Measurements from ENCODE around the gene TLE2.
"Not testable (repeated sequence)": the region's sequence is repeated elsewhere in the genome, so short reads cannot be mapped to it uniquely, and the experiment has no call there.

TLE2 gene

DNA sequence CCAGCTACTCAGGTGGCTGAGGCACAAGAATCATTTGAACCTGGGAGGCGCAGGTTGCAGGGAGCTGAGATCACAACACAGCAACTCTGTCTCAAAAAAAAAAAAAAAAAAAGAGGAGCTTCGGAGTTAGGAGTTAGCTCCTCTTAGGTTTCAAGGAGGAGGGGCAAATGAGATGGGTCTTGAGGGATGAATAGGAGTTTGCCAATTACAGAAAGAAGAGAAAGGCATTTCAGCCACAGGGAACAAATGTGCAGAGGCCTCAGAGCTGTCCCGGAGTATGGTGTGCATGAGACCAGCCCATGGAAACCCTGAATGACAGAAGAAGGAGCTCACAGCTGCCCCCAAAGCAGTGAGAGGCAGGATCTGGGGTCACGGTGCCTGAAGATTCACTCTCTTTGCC lies 24.6 kb downstream of the TLE2 start:
- no peak overlapping the region for H3K9ac ChIP-seq (ENCODE audit: low read depth, low read length)
- no peaks in the 10 kb centered on the region for H3K9me3 ChIP-seq (ENCODE audit: control insufficient read depth, insufficient read depth, low read length)
- H3K36me3 ChIP-seq (ENCODE audit: control insufficient read depth, insufficient read depth, low read length) = no peaks in the 10 kb centered on the region
- H3K4me3 ChIP-seq (ENCODE audit: low read depth, low read length) = no peak overlapping the region
- H3K4me1 ChIP-seq (ENCODE audit: control insufficient read depth, insufficient read depth, low read length) = no peaks in the 10 kb centered on the region
- no peaks in the 10 kb centered on the region for H3K27me3 ChIP-seq (ENCODE audit: control insufficient read depth, insufficient read depth, low read length)

DNA sequence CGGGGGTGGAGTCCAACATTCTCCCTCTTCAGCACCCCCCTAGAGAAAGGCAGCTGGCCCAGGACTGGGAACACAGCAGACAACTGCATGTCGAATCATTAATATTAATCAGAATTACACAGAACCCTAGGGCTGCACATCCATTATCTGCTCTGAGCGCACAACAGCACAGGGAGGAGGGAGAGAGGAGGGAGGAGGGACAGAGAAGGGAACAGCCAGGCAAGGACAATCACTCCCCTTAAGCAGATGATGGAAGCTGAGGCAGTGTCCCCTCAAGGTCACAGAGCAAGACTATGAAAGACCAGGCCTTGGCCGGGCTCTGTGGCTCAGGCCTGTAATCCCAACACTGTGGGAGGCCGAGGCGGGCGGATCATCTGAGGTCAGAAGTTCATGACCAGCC lies 26.0 kb downstream of the TLE2 start:
- Histone ChIP-seq H3K4me3 (ENCODE audit: low read depth, low read length) (no peak overlapping the region), H3K4me1 (ENCODE audit: control insufficient read depth, insufficient read depth, low read length) (no peaks in the 10 kb centered on the region), H3K27me3 (ENCODE audit: control insufficient read depth, insufficient read depth, low read length) (no peaks in the 10 kb centered on the region), H3K9me3 (ENCODE audit: control insufficient read depth, insufficient read depth, low read length) (no peaks in the 10 kb centered on the region), H3K9ac (ENCODE audit: low read depth, low read length) (no peak overlapping the region), H3K36me3 (ENCODE audit: control insufficient read depth, insufficient read depth, low read length) (no peaks in the 10 kb centered on the region)

DNA sequence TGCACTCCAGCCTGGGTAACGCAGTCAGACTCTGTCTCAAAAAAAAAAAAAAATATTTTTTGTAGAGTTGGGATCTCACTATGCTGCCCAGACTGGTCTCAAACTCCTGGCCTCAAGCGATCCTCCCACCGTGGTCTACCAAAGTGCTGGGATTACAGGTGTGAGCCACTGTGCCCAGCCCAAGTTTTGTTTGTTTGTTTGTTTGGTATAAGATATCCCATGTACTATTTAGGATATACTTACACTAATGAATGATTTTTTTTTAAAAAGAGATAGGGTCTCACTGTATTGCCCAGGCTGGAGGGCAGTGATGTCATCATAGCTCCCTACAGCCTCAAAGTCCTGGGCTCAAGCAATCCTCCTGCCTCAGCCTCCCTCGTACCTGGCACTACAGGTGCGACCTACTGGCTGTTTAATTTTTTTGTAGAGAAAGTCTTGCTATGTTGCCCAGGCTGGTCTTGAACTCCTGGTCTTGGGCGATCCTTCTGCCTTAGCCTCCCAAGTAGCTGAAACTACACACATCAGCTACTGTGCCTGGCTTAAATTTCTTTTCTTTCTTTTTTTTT lies 27.8 kb downstream of the TLE2 start:
- no peaks in the 10 kb centered on the region for H3K9me3 ChIP-seq (ENCODE audit: control insufficient read depth, insufficient read depth, low read length)
- no peaks in the 10 kb centered on the region for H3K36me3 ChIP-seq (ENCODE audit: control insufficient read depth, insufficient read depth, low read length)
- H3K4me1 ChIP-seq (ENCODE audit: control insufficient read depth, insufficient read depth, low read length) = no peaks in the 10 kb centered on the region
- no peak overlapping the region for H3K4me3 ChIP-seq (ENCODE audit: low read depth, low read length)
- H3K27me3 ChIP-seq (ENCODE audit: control insufficient read depth, insufficient read depth, low read length) = no peaks in the 10 kb centered on the region
- H3K9ac ChIP-seq (ENCODE audit: low read depth, low read length) = no peak overlapping the region

DNA sequence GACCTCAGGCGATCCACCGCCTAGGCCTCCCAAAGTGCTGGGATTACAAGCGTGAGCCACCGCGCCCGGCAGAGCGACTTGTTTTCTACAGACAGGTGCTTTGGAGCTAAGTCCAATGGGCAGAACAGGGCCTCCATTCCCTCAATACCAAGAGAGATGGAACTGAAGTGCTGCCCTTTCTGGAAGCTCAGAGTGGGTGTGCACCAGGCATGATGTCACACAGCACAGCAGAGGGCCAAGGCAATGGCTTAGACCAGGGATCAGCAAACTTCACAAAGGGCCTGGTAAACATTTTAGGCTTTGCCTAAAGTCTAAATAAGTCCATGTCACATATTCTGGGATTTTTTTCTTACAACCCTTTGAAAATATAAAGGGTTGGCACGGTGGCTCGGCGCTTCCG lies 30.4 kb downstream of the TLE2 start:
- H3K9ac ChIP-seq (ENCODE audit: low read depth, low read length) = no peak overlapping the region
- no peaks in the 10 kb centered on the region for H3K27me3 ChIP-seq (ENCODE audit: control insufficient read depth, insufficient read depth, low read length)
- H3K9me3 ChIP-seq (ENCODE audit: control insufficient read depth, insufficient read depth, low read length) = no peaks in the 10 kb centered on the region
- no peaks in the 10 kb centered on the region for H3K36me3 ChIP-seq (ENCODE audit: control insufficient read depth, insufficient read depth, low read length)
- no peak overlapping the region for H3K4me3 ChIP-seq (ENCODE audit: low read depth, low read length)
- H3K4me1 ChIP-seq (ENCODE audit: control insufficient read depth, insufficient read depth, low read length) = no peaks in the 10 kb centered on the region

DNA sequence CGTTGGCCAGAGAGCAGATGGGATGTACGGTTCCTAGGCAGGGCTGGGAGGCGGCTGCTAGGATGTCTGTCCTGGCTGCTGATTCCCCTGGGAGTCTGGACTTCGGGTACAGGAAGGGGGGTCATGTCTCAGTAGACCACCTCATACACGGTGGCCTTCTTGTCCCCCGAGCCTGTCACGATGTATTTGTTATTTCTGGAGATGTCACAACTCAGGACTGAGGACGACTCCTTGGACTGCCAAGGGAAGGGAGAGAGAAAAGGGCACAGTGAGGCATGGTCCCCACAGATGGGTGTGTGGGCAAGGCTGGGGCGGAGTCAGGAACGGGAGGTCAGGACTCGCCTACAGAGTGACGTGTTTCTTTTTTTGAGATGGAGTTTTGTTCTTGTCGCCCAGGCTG lies 31.4 kb downstream of the TLE2 start:
- Histone ChIP-seq H3K9ac (ENCODE audit: low read depth, low read length) (no peak overlapping the region), H3K27me3 (ENCODE audit: control insufficient read depth, insufficient read depth, low read length) (no peaks in the 10 kb centered on the region), H3K36me3 (ENCODE audit: control insufficient read depth, insufficient read depth, low read length) (no peaks in the 10 kb centered on the region), H3K4me3 (ENCODE audit: low read depth, low read length) (no peak overlapping the region), H3K4me1 (ENCODE audit: control insufficient read depth, insufficient read depth, low read length) (no peaks in the 10 kb centered on the region), H3K9me3 (ENCODE audit: control insufficient read depth, insufficient read depth, low read length) (no peaks in the 10 kb centered on the region)

DNA sequence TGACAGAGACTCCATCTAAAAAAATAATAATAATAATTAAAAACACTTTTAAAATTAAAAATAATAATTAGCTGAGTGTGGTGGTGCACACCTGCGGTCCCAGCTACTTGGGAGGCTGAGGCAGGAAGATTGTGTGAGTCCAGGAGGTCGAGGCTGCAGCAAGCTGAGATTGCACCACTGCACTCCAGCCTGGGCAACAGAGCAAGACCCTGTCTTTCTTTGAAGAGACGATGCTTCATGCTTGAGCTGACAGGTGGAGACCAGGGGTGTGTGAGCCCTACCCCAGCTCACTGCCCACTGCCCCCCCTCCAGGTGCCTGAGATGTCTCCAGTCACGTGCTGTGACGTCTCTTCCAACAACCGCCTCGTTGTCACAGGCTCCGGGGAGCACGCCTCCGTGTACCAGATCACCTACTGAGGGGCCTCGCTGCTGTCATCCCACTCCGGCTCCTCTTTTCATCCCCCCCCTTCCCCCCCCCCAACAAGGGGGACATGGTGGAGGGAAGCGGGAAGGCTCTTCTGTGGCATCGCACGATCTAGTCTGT lies 34.4 kb downstream of the TLE2 start:
- no peak overlapping the region for H3K4me3 ChIP-seq (ENCODE audit: low read depth, low read length)
- H3K27me3 ChIP-seq (ENCODE audit: control insufficient read depth, insufficient read depth, low read length) = no peaks in the 10 kb centered on the region
- H3K4me1 ChIP-seq (ENCODE audit: control insufficient read depth, insufficient read depth, low read length) = no peaks in the 10 kb centered on the region
- no peak overlapping the region for H3K9ac ChIP-seq (ENCODE audit: low read depth, low read length)
- H3K36me3 ChIP-seq (ENCODE audit: control insufficient read depth, insufficient read depth, low read length) = no peaks in the 10 kb centered on the region
- H3K9me3 ChIP-seq (ENCODE audit: control insufficient read depth, insufficient read depth, low read length) = no peaks in the 10 kb centered on the region

DNA sequence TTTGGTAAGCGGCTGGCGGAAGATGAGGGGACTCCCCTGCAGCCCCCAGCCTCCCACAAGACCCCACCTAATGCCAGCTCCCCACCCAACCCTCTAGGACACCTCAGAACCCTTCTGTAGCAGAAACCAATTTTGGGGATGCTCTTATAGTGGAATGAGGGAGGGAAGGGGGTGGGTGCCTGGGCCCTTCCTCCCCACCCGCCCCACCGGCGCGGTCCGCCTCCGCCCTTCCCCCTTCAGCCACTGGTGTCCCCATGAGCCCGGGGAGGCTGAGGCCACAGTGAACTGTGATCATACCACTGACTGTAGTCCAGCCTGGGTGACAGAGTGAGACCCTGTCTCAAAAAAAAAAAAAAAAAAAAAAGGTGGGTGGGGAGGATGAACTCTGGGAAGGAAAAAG lies 35.5 kb downstream of the TLE2 start:
- Histone ChIP-seq H3K4me1 (ENCODE audit: control insufficient read depth, insufficient read depth, low read length) (no peaks in the 10 kb centered on the region), H3K9ac (ENCODE audit: low read depth, low read length) (no peak overlapping the region), H3K9me3 (ENCODE audit: control insufficient read depth, insufficient read depth, low read length) (no peaks in the 10 kb centered on the region), H3K4me3 (ENCODE audit: low read depth, low read length) (no peak overlapping the region), H3K36me3 (ENCODE audit: control insufficient read depth, insufficient read depth, low read length) (no peaks in the 10 kb centered on the region), H3K27me3 (ENCODE audit: control insufficient read depth, insufficient read depth, low read length) (no peaks in the 10 kb centered on the region)

DNA sequence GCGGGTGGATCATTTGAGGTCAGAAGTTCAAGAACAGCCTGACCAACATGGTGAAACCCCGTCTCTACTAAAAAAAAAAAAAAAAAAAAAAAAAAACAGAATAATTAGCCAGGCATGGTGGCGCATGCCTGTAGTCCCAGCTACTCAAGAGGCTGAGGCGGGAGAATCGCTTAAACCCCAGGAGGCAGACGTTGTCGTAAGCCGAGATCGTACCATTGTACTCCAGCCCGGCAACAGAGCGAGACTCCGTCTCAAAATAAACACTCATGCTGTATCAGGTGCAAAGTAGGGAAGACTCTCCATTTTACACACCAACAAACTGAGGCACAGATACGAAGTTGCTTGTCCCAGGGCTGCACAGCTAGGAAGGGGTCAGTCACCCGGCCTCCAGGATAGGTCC lies 36.1 kb downstream of the TLE2 start:
- Histone ChIP-seq H3K9ac (ENCODE audit: low read depth, low read length) (no peak overlapping the region), H3K4me3 (ENCODE audit: low read depth, low read length) (no peak overlapping the region), H3K9me3 (ENCODE audit: control insufficient read depth, insufficient read depth, low read length) (no peaks in the 10 kb centered on the region), H3K4me1 (ENCODE audit: control insufficient read depth, insufficient read depth, low read length) (no peaks in the 10 kb centered on the region), H3K36me3 (ENCODE audit: control insufficient read depth, insufficient read depth, low read length) (no peaks in the 10 kb centered on the region), H3K27me3 (ENCODE audit: control insufficient read depth, insufficient read depth, low read length) (no peaks in the 10 kb centered on the region)

DNA sequence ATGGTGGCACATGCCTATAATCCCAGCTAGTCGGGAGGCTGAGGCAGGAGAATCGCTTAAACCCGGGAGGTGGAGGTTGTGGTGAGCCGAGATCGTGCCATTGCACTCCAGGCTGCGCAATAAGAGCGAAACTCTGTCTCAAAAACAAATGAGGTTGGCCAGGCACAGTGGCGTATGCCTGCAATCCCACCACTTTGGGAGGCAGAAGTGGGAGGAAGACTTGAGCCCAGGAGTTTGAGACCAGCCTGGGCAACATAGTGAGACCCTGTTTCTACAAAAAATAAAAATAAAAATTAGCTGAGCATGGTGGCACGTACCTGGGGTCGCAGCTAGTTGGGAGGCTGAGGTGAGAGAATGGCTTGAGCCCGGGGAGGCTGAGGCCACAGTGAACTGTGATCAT lies 36.7 kb downstream of the TLE2 start:
- not testable (repeated sequence) for H3K4me3 ChIP-seq (ENCODE audit: low read depth, low read length); H3K9ac ChIP-seq (ENCODE audit: low read depth, low read length); H3K27me3 ChIP-seq (ENCODE audit: control insufficient read depth, insufficient read depth, low read length)

DNA sequence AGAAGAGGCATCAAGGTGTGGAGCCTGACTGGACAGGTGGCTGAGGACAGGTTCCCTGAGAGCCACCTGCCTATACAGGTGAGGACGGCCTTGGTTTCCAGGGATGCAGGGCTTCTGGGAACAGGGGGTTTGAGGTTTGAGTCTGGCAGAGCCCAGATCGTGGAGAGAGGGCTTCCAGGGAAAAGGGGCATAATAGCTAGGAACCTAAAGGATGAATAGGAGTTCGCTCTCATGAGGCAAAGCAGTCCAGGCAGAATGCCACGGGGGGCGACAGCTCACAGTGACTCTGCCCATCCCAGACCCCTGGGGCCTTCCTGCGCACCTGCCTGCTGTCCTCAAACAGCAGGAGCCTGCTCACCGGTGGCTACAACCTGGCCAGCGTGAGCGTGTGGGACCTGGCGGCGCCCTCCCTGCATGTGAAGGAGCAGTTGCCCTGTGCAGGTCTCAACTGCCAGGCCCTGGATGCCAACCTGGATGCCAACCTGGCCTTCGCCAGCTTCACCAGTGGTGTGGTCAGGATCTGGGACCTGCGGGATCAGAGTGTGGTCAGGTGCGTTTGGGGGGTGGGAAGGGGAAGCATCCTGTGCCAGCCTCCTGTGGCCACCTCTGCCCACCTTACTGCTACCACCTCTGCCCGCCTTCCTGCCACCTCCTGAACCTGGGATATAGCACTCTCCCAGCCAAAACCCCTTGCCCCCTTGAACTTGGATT lies 39.7 kb downstream of the TLE2 start:
- peaks cover 9% of the 10 kb centered on the region for H3K4me1 ChIP-seq (ENCODE audit: control insufficient read depth, insufficient read depth, low read length)
- H3K9ac ChIP-seq (ENCODE audit: low read depth, low read length) = no peak overlapping the region
- no peaks in the 10 kb centered on the region for H3K9me3 ChIP-seq (ENCODE audit: control insufficient read depth, insufficient read depth, low read length)
- no peak overlapping the region for H3K4me3 ChIP-seq (ENCODE audit: low read depth, low read length)
- no peaks in the 10 kb centered on the region for H3K36me3 ChIP-seq (ENCODE audit: control insufficient read depth, insufficient read depth, low read length)
- peaks cover 2% of the 10 kb centered on the region for H3K27me3 ChIP-seq (ENCODE audit: control insufficient read depth, insufficient read depth, low read length)

More for the DNA sequence above, 36.7 kb downstream of the TLE2 start:
- not testable (repeated sequence) for H3K4me1 ChIP-seq (ENCODE audit: control insufficient read depth, insufficient read depth, low read length); H3K9me3 ChIP-seq (ENCODE audit: control insufficient read depth, insufficient read depth, low read length); H3K36me3 ChIP-seq (ENCODE audit: control insufficient read depth, insufficient read depth, low read length)

DNA sequence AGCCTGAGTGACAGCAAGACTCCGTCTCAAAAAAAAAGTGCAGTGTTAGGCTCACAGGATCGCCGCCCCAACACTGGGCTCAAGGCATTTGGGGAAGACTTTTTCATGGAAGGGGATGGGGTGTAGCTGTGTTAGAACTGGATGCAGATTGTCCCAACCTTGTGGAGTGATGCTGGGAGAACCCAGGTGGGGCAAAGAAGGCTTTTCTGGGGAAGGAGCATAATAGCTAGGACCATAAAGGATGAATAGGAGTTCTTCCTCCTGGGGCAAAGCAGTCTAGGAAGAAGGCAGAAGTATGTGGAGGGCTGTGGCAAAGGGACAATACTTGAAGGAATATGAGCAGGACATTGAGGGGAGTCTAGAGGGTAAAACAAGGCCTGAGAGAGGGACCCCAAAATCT lies 40.5 kb downstream of the TLE2 start:
- Histone ChIP-seq H3K36me3 (ENCODE audit: control insufficient read depth, insufficient read depth, low read length) (no peaks in the 10 kb centered on the region), H3K4me3 (ENCODE audit: low read depth, low read length) (no peak overlapping the region), H3K27me3 (ENCODE audit: control insufficient read depth, insufficient read depth, low read length) (peaks cover 2% of the 10 kb centered on the region), H3K4me1 (ENCODE audit: control insufficient read depth, insufficient read depth, low read length) (peaks cover 9% of the 10 kb centered on the region), H3K9me3 (ENCODE audit: control insufficient read depth, insufficient read depth, low read length) (no peaks in the 10 kb centered on the region), H3K9ac (ENCODE audit: low read depth, low read length) (no peak overlapping the region)

DNA sequence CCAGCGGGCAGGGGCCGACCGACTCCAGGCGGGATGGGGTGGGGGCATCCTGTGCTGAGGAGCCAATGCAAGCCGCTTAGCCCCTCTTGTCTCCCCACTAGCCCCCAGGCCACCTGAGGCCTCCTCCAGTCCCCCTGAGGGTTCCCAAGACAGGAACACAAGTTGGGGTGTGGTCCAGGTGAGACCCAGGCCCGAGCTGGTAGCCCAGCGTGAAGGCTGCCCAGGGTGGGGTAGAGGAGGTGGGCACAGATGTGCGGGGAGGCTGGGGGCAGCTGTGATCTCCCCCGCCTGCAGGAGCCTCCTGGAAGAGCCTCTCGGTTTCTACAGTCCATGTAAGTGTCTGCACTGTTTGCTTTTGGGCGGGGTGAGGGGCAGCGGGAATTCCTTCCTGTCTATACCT lies 41.3 kb downstream of the TLE2 start:
- Histone ChIP-seq H3K9ac (ENCODE audit: low read depth, low read length) (no peak overlapping the region), H3K36me3 (ENCODE audit: control insufficient read depth, insufficient read depth, low read length) (no peaks in the 10 kb centered on the region), H3K4me1 (ENCODE audit: control insufficient read depth, insufficient read depth, low read length) (peaks cover 14% of the 10 kb centered on the region), H3K9me3 (ENCODE audit: control insufficient read depth, insufficient read depth, low read length) (no peaks in the 10 kb centered on the region), H3K4me3 (ENCODE audit: low read depth, low read length) (no peak overlapping the region), H3K27me3 (ENCODE audit: control insufficient read depth, insufficient read depth, low read length) (peaks cover 2% of the 10 kb centered on the region)

Data from iPS-15b (cell line).